ENCODE data around the gene MADCAM1. TPM values are rescaled to one million over a fixed set of nuclear protein-coding genes. Genes with fewer than 3 reads are reported as not detected.

The MADCAM1 gene
- total RNA-seq, 1 donor from 2014 or later = not detected

Other genes with a start within 250 kb of the MADCAM1 start
- gene PLPP2, start 205.1 kb upstream of the MADCAM1 start, total RNA-seq = 55.3 TPM
- 128 TPM for gene MIER2, start 151.7 kb upstream of the MADCAM1 start, total RNA-seq
- 5.7 TPM for gene C2CD4C, start 87.3 kb upstream of the MADCAM1 start, total RNA-seq
- gene SHC2, start 35.5 kb upstream of the MADCAM1 start, total RNA-seq = 51.2 TPM
- 89.2 TPM for gene TPGS1, start 11.0 kb downstream of the MADCAM1 start, total RNA-seq
- gene CDC34, start 35.3 kb downstream of the MADCAM1 start, total RNA-seq = 124 TPM
- not detected for gene GZMM, start 47.6 kb downstream of the MADCAM1 start, total RNA-seq
- 647 TPM for gene BSG, start 76.1 kb downstream of the MADCAM1 start, total RNA-seq
- not detected for gene HCN2, start 93.4 kb downstream of the MADCAM1 start, total RNA-seq
- 26.8 TPM for gene POLRMT, start 137.1 kb downstream of the MADCAM1 start, total RNA-seq
- not detected for gene FGF22, start 143.4 kb downstream of the MADCAM1 start, total RNA-seq
- gene RNF126, start 166.7 kb downstream of the MADCAM1 start, total RNA-seq = 39.0 TPM
- gene FSTL3, start 179.9 kb downstream of the MADCAM1 start, total RNA-seq = 541 TPM
- gene PRSS57, start 199.0 kb downstream of the MADCAM1 start, total RNA-seq = not detected
- 107 TPM for gene PALM, start 212.4 kb downstream of the MADCAM1 start, total RNA-seq

All from ascending aorta (tissue), 1 donor.